Ascending aorta (tissue), 2 donors: ENCODE measurements around the gene GAB2. TPM values are rescaled to one million over a fixed set of nuclear protein-coding genes. Genes with fewer than 3 reads are reported as not detected.

Experiments
- DNase-seq, 2 donors: peaks; one replicate each; pipeline ENCODE4 v3.0.0-alpha.2; 2019; ENCODE audit warnings: low spot score in 2 of 2
- H3K27ac ChIP-seq, 2 donors: fragments of 200-600 bp; sonication (generic); one replicate each; pipeline ENCODE4 v1.5.1; 2016 to 2017; ENCODE audit warnings: mild to moderate bottlenecking in 1 of 2
- H3K27me3 ChIP-seq: fragments of 200-600 bp; sonication (generic); one replicate; pipeline ENCODE4 v1.5.1; 2017
- H3K36me3 ChIP-seq, 2 donors: fragments of 200-600 bp; sonication (generic); one replicate each; pipeline ENCODE4 v1.5.1; 2016
- H3K4me1 ChIP-seq, 2 donors: fragments of 200-600 bp; sonication (generic); one replicate each; pipeline ENCODE4 v1.5.1; 2016 to 2017; ENCODE audit warnings: mild to moderate bottlenecking in 1 of 2
- H3K4me3 ChIP-seq, 2 donors: fragments of 200-600 bp; sonication (generic); one replicate each; pipeline ENCODE4 v1.5.1; 2016 to 2017; ENCODE audit warnings: mild to moderate bottlenecking in 1 of 2
- H3K9me3 ChIP-seq, 2 donors: fragments of 200-600 bp; sonication (generic); one replicate each; pipeline ENCODE4 v1.5.1; 2016
- CTCF ChIP-seq, 3 experiments: fragments of 200-600 bp in 2 of 3; fragments of 450-650 bp in 1 of 3; sonication (generic) in 2 of 3; IDR thresholded peaks; one replicate each; pipeline ENCODE4 v1.5.1; 2016 to 2019; ENCODE audit warnings: antibody characterized with exemption in 3 of 3, mild to moderate bottlenecking in 1 of 3, moderate library complexity in 1 of 3
- intact Hi-C: fragments of 100-400 bp; cut with DNase I; formaldehyde crosslinking; loops from one replicate; pipeline ENCODE4 v1.15.1; 2023
- total RNA-seq: library from RNA; depleted of rRNA; stranded (reverse); fragments of >200 nt; gene quantifications from one replicate; pipeline ENCODE4 v1.1.0, GENCODE V29; 2016

Gene GAB2
- total RNA-seq, 1 donor from 2014 or later, result 21.6 TPM

- no peaks in the 10 kb centered on the region for H3K9me3 ChIP-seq
- intact Hi-C loops, result loop anchor here (5.0 kb wide), 1 partner anchor 39 kb away; no protein-coding TSS in a partner anchor
- DNase-seq, result no peak
- no peak overlapping the region for H3K27ac ChIP-seq
- no peaks in the 10 kb centered on the region for H3K27me3 ChIP-seq
- no peaks in the 10 kb centered on the region for H3K36me3 ChIP-seq
- no peak overlapping the region for H3K4me3 ChIP-seq
- no peak for TF ChIP-seq CTCF (IDR thresholded peaks at IDR 0.05)
- H3K4me1 ChIP-seq, result peaks cover 0 to 21% of the 10 kb centered on the region in 2 donors
These were observed 78.9 kb downstream of the GAB2 start for GRCh38 chr11:78338702-78339101.

GRCh38 chr11:78338138-78338537, 79.5 kb downstream of the GAB2 start:
- peak overlapping the region; percentile 27 to 52 for H3K27ac ChIP-seq

GRCh38 chr11:78337554-78337924, 80.1 kb downstream of the GAB2 start:
- no peak for TF ChIP-seq CTCF (IDR thresholded peaks at IDR 0.05)
- Histone ChIP-seq H3K27ac (peak overlapping the region; percentile 27 to 52), H3K36me3 (no peaks in the 10 kb centered on the region), H3K4me3 (no peak overlapping the region), H3K9me3 (no peaks in the 10 kb centered on the region), H3K27me3 (no peaks in the 10 kb centered on the region), H3K4me1 (peaks cover 0 to 20% of the 10 kb centered on the region in 2 donors)
- intact Hi-C loops, result loop anchor here (5.0 kb wide), 1 partner anchor 40 kb away; no protein-coding TSS in a partner anchor
- DNase-seq, result no peak

More at GRCh38 chr11:78338138-78338537, 79.5 kb downstream of the GAB2 start:
- no peak for TF ChIP-seq CTCF (IDR thresholded peaks at IDR 0.05)
- Histone ChIP-seq H3K4me1 (peaks cover 0 to 18% of the 10 kb centered on the region in 2 donors), H3K36me3 (no peaks in the 10 kb centered on the region), H3K4me3 (no peak overlapping the region), H3K27me3 (no peaks in the 10 kb centered on the region), H3K9me3 (no peaks in the 10 kb centered on the region)
- DNase-seq, result no peak
- intact Hi-C loops, result loop anchor here (5.0 kb wide), 1 partner anchor 39 kb away; no protein-coding TSS in a partner anchor

GRCh38 chr11:78336877-78337553, 80.6 kb downstream of the GAB2 start:
- Histone ChIP-seq H3K4me3 (no peak overlapping the region), H3K36me3 (no peaks in the 10 kb centered on the region), H3K27ac (peak overlapping the region; percentile 26 to 52), H3K4me1 (peaks cover 0 to 21% of the 10 kb centered on the region in 2 donors), H3K27me3 (no peaks in the 10 kb centered on the region), H3K9me3 (no peaks in the 10 kb centered on the region)
- TF ChIP-seq CTCF (IDR thresholded peaks at IDR 0.05), result no peak
- no peak for DNase-seq
- intact Hi-C loops, result loop anchor here (5.0 kb wide), 1 partner anchor 40 kb away; no protein-coding TSS in a partner anchor

GRCh38 chr11:78334109-78334508, 83.5 kb downstream of the GAB2 start:
- Histone ChIP-seq H3K36me3 (no peaks in the 10 kb centered on the region), H3K9me3 (no peaks in the 10 kb centered on the region), H3K4me3 (no peak overlapping the region), H3K4me1 (peaks cover 0 to 22% of the 10 kb centered on the region in 2 donors), H3K27ac (no peak overlapping the region), H3K27me3 (no peaks in the 10 kb centered on the region)
- TF ChIP-seq CTCF (IDR thresholded peaks at IDR 0.05), result no peak
- intact Hi-C loops, result no loop called here
- no peak for DNase-seq
